IMR-90 (cell line): ENCODE results near the gene MAT1A.

Experiments
- BHLHE40 ChIP-seq: fragments of 150-350 bp; IDR thresholded peaks from 2 replicates; pipeline ENCODE4 v1.6.1; 2016; ENCODE audit warnings: mild to moderate bottlenecking, low read depth, low read length
- CEBPB ChIP-seq: IDR thresholded peaks from 2 replicates; pipeline ENCODE4 v1.6.1; 2012; ENCODE audit warnings: low read depth, low read length, improper control_type of control experiment
- CTCF ChIP-seq: conservative IDR thresholded peaks from 2 replicates; pipeline ENCODE4 v1.5.1; 2012; ENCODE audit warnings: mild to moderate bottlenecking, low read depth, low read length, improper control_type of control experiment
- MAFK ChIP-seq: IDR thresholded peaks from 2 replicates; pipeline ENCODE4 v1.6.1; 2012; ENCODE audit warnings: low read depth, low read length, improper control_type of control experiment
- MAZ ChIP-seq: IDR thresholded peaks from 2 replicates; pipeline ENCODE4 v1.6.1; 2012; ENCODE audit warnings: low read depth, mild to moderate bottlenecking, low read length, improper control_type of control experiment, moderate library complexity, borderline replicate concordance
- POLR2A ChIP-seq: IDR thresholded peaks from 2 replicates; pipeline ENCODE4 v1.6.1; 2012; ENCODE audit warnings: mild to moderate bottlenecking, low read depth, low read length
- RAD21 ChIP-seq: IDR thresholded peaks from 2 replicates; pipeline ENCODE4 v1.6.1; 2012; ENCODE audit warnings: low read length, improper control_type of control experiment
- TF ChIP-seq, protein P1 (sequence below): fragments of 150-350 bp; IDR thresholded peaks from 2 replicates; pipeline ENCODE4 v1.6.1; 2016; ENCODE audit warnings: low read depth, mild to moderate bottlenecking, low read length, moderate library complexity, borderline replicate concordance

GRCh38 chr10:80266513-80266863, 23.0 kb downstream of the MAT1A start:
- TF ChIP-seq MAZ (no peak), CTCF (no peak), MAFK (no peak), POLR2A (no peak), CEBPB (no peak), BHLHE40 (no peak), RAD21 (no peak)
- TF ChIP-seq, protein P1, sequence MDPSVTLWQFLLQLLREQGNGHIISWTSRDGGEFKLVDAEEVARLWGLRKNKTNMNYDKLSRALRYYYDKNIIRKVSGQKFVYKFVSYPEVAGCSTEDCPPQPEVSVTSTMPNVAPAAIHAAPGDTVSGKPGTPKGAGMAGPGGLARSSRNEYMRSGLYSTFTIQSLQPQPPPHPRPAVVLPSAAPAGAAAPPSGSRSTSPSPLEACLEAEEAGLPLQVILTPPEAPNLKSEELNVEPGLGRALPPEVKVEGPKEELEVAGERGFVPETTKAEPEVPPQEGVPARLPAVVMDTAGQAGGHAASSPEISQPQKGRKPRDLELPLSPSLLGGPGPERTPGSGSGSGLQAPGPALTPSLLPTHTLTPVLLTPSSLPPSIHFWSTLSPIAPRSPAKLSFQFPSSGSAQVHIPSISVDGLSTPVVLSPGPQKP, result no peak
